HEK293 (cell line): ENCODE measurements around the gene HMMR.
A peak's percentile ranks its signal among the peaks of the same experiment; 100 is the strongest.

Experiments
- HOXD13 ChIP-seq: sonication (generic); formaldehyde crosslinking; IDR thresholded peaks from 2 replicates; pipeline ENCODE4 v1.8.0; 2022; ENCODE audit warnings: missing genetic modification reagents, borderline replicate concordance
- MZF1 ChIP-seq: fragments of 450-650 bp; formaldehyde crosslinking; IDR thresholded peaks from 2 replicates; pipeline ENCODE4 v1.5.1; 2017; ENCODE audit warnings: missing biosample characterization, missing genetic modification characterization, borderline replicate concordance
- PRDM10 ChIP-seq: fragments of 450-650 bp; formaldehyde crosslinking; IDR thresholded peaks from 2 replicates; pipeline ENCODE4 v1.5.1; 2016; ENCODE audit warnings: missing biosample characterization, missing genetic modification characterization
- PRDM2 ChIP-seq: fragments of 450-650 bp; formaldehyde crosslinking; IDR thresholded peaks from 2 replicates; pipeline ENCODE4 v1.5.1; 2016; ENCODE audit warnings: missing biosample characterization, missing genetic modification characterization, borderline replicate concordance
- YY1 ChIP-seq: fragments of 450-650 bp; formaldehyde crosslinking; IDR thresholded peaks from 2 replicates; pipeline ENCODE4 v1.5.1; 2018; ENCODE audit warnings: missing biosample characterization, missing genetic modification characterization
- ZBTB17 ChIP-seq: fragments of 450-650 bp; formaldehyde crosslinking; IDR thresholded peaks from 2 replicates; pipeline ENCODE4 v1.5.1; 2016; ENCODE audit warnings: missing biosample characterization, missing genetic modification characterization
- ZFHX2 ChIP-seq: fragments of 450-650 bp; formaldehyde crosslinking; conservative IDR thresholded peaks from 2 replicates; pipeline ENCODE4 v1.5.1; 2016; ENCODE audit warnings: missing biosample characterization, missing genetic modification characterization
- ZIC2 ChIP-seq: fragments of 450-650 bp; formaldehyde crosslinking; IDR thresholded peaks from 2 replicates; pipeline ENCODE4 v1.5.1; 2016; ENCODE audit warnings: missing biosample characterization, missing genetic modification characterization
- ZNF112 ChIP-seq: fragments of 450-650 bp; formaldehyde crosslinking; IDR thresholded peaks from 2 replicates; pipeline ENCODE4 v1.5.0; 2017; ENCODE audit warnings: missing biosample characterization, missing genetic modification characterization
- ZNF132 ChIP-seq: fragments of 450-650 bp; formaldehyde crosslinking; IDR thresholded peaks from 2 replicates; pipeline ENCODE4 v1.5.1; 2017; ENCODE audit warnings: missing biosample characterization, missing genetic modification characterization, borderline replicate concordance
- ZNF140 ChIP-seq: fragments of 450-650 bp; formaldehyde crosslinking; IDR thresholded peaks from 2 replicates; pipeline ENCODE4 v1.5.1; 2016; ENCODE audit warnings: missing biosample characterization, missing genetic modification characterization
- ZNF175 ChIP-seq: fragments of 450-650 bp; formaldehyde crosslinking; IDR thresholded peaks from 2 replicates; pipeline ENCODE4 v1.5.1; 2016; ENCODE audit warnings: missing biosample characterization, missing genetic modification characterization
- ZNF211 ChIP-seq: fragments of 450-650 bp; formaldehyde crosslinking; IDR thresholded peaks from 2 replicates; pipeline ENCODE4 v1.5.1; 2016; ENCODE audit warnings: low read depth, missing biosample characterization, missing genetic modification characterization
- ZNF266 ChIP-seq: fragments of 450-650 bp; formaldehyde crosslinking; IDR thresholded peaks from 2 replicates; pipeline ENCODE4 v1.5.1; 2016; ENCODE audit warnings: missing biosample characterization, missing genetic modification characterization, low read depth
- ZNF280C ChIP-seq: fragments of 450-650 bp; formaldehyde crosslinking; IDR thresholded peaks from 2 replicates; pipeline ENCODE4 v1.5.1; 2016; ENCODE audit warnings: missing biosample characterization, missing genetic modification characterization
- ZNF398 ChIP-seq: fragments of 450-650 bp; formaldehyde crosslinking; IDR thresholded peaks from 2 replicates; pipeline ENCODE4 v1.5.1; 2017; ENCODE audit warnings: missing biosample characterization, missing genetic modification characterization
- ZNF449 ChIP-seq: fragments of 450-650 bp; formaldehyde crosslinking; IDR thresholded peaks from 2 replicates; pipeline ENCODE4 v1.5.1; 2017; ENCODE audit warnings: missing biosample characterization, mild to moderate bottlenecking, missing genetic modification characterization, moderate library complexity
- ZNF501 ChIP-seq: fragments of 450-650 bp; formaldehyde crosslinking; IDR thresholded peaks from 2 replicates; pipeline ENCODE4 v1.5.1; 2016; ENCODE audit warnings: missing biosample characterization, missing genetic modification characterization
- ZNF510 ChIP-seq: fragments of 450-650 bp; formaldehyde crosslinking; IDR thresholded peaks from 2 replicates; pipeline ENCODE4 v1.5.1; 2018; ENCODE audit warnings: mild to moderate bottlenecking, missing genetic modification characterization, missing biosample characterization; ENCODE audit not compliant: insufficient replicate concordance
- ZNF513 ChIP-seq: fragments of 450-650 bp; IDR thresholded peaks from 2 replicates; pipeline ENCODE4 v1.5.1; 2018; ENCODE audit warnings: missing biosample characterization, missing genetic modification characterization
- ZSCAN16 ChIP-seq: fragments of 450-650 bp; formaldehyde crosslinking; IDR thresholded peaks from 2 replicates; pipeline ENCODE4 v1.5.1; 2016; ENCODE audit warnings: missing biosample characterization, missing genetic modification characterization

Gene HMMR

DNA sequence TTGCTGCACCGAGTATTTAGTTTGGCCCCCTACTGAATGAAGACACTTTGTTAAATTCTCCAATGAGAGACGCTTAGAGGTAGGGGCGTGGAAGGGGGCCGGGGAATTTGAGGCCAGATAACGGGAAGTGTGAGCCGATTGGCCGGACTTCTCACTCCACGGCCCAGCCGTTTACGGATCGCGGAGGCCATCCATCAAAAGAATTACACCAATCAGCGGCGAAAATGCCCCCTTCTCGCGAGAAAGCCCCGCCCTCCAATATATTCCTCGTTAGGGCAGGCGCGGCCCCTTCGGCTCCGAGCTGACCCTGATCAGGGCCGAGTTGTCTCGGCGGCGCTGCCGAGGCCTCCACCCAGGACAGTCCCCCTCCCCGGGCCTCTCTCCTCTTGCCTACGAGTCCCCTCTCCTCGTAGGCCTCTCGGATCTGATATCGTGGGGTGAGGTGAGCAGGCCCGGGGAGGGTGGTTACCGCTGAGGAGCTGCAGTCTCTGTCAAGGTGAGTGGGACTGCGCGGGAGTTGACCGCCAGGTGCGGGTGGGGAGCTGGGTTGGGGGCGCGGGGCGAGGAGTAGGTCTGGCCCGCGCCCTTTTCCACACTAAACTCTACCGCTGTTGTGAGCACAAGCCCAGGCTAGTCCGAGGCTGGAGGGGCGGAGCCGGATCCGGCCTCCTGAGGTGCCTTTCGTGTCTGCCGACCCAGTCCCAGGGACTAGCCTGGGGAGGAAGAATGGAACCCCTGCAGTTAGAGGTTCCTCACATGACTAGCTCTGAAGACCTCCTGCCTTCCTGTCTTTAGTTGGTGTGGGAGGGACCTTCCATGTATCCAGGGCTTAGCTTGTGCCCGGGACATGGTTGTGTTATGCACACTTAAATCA lies 22.9 kb upstream of the HMMR start, which contains the start of gene CCNG1 (continued):
- TF ChIP-seq PRDM2 (tag by site-specific recombination) (no peak), ZNF501 (tag by site-specific recombination) (peak; percentile 94), ZNF398 (peak; percentile 63; the same call in 1 of the 2 replicates), ZNF112 (tag by site-specific recombination) (no peak), ZNF513 (tag by site-specific recombination) (no peak), ZIC2 (tag by site-specific recombination) (peak; percentile 93), YY1 (tag by site-specific recombination) (no peak; the same call in 1 of the 2 replicates), ZSCAN16 (no peak; the same call in 1 of the 2 replicates), HOXD13 (CRISPR knock-in tag) (no peak), ZNF132 (tag by site-specific recombination) (no peak), ZNF510 (peak; percentile 14), ZNF175 (tag by site-specific recombination) (no peak), MZF1 (peak; percentile 72; the same call in 1 of the 2 replicates), ZNF266 (tag by site-specific recombination) (no peak), ZNF211 (tag by site-specific recombination) (no peak), ZNF280C (tag by site-specific recombination) (no peak), PRDM10 (tag by site-specific recombination) (peak; percentile 25), ZBTB17 (tag by site-specific recombination) (peak; percentile 84), ZNF449 (tag by site-specific recombination) (0 out of 2 replicates have a peak, but pooled peaks have one; percentile 30), ZFHX2 (tag by site-specific recombination) (0 out of 2 replicates have a peak, but pooled peaks have one; percentile 26), ZNF140 (tag by site-specific recombination) (no peak)
